22Rv1 (cell line): ENCODE data around the gene TRIO.

Source experiments
- CTCF ChIP-seq: fragments of 450-650 bp; IDR thresholded peaks from 2 replicates; pipeline ENCODE4 v1.5.1; 2017; ENCODE audit warnings: mild to moderate bottlenecking
- ZFX ChIP-seq: fragments of 450-650 bp; IDR thresholded peaks from 2 replicates; pipeline ENCODE4 v1.6.1; 2017; ENCODE audit warnings: antibody characterized with exemption, borderline replicate concordance

DNA sequence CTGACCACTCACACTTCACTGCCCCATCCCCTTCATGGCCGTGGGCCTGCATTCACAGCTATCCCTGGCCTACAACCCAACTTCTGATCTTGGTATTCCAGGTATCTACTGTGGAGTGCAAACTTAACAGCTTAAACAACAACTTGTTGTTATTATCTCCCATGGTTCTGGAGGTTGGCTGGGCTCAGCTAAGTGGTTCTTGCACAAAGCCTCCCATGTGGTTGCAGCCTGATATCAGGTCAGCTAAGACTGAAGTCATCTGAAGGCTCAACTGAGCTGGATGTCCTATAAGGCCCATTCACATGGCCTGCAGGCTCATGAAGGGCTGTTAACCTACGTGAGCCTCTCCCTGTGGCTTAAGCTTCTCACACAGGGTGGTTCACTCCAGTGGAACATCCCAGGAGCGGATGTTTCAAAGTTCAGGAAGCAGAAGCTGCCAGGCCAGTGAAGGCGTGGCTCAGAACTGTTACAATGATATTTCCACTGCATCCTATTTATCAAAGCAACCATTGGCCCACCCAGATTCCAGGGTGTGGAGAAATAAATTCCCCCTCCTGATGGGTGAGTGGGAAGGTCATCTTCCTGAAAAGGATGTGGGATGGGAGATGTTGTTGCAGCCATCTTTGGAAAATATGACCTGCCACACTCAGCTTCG, 30.0 kb upstream of the TRIO start:
- TF ChIP-seq CTCF: no peak
- TF ChIP-seq ZFX: no peak
